ENCODE results near the gene MLLT10.
A peak's percentile ranks its signal among the peaks of the same experiment; 100 is the strongest.

MLLT10 gene

GRCh38 chr10:21681156-21681555 lies 147.1 kb downstream of the MLLT10 start:
- Histone ChIP-seq H3K27me3 (ENCODE audit: insufficient read depth, low read length, poor library complexity) (no peaks in the 10 kb centered on the region), H3K4me1 (ENCODE audit: control insufficient read depth, low read depth, low read length) (no peaks in the 10 kb centered on the region), H4K5ac (ENCODE audit: low read length) (no peak overlapping the region), H3K79me1 (ENCODE audit: low read length) (no peaks in the 10 kb centered on the region), H3K4me3 (ENCODE audit: low read length) (no peak overlapping the region), H2BK15ac (replicated peaks; ENCODE audit: low read depth) (no peak overlapping the region), H2BK120ac (ENCODE audit: low read depth, low read length) (no peak overlapping the region), H3K4me2 (ENCODE audit: low read length) (no peak overlapping the region), H3K23ac (ENCODE audit: low read length) (no peak overlapping the region), H3K56ac (ENCODE audit: low read length) (no peak overlapping the region), H4K8ac (ENCODE audit: low read depth, low read length) (no peak overlapping the region), H3K27ac (ENCODE audit: low read depth, low read length) (no peak overlapping the region), H2AK5ac (ENCODE audit: low read length) (no peak overlapping the region), H3K18ac (ENCODE audit: low read length) (no peak overlapping the region), H3K36me3 (ENCODE audit: control insufficient read depth, insufficient read depth, low read length) (no peaks in the 10 kb centered on the region), H2BK5ac (ENCODE audit: low read length) (no peak overlapping the region), H3K9ac (ENCODE audit: low read length) (no peak overlapping the region), H3K4ac (ENCODE audit: low read depth, low read length) (no peak overlapping the region), H3K79me2 (ENCODE audit: control insufficient read depth, insufficient read depth, low read length) (no peaks in the 10 kb centered on the region)
- DNase-seq: no peak
- no CpG with 5 or more reads among the region's 3 CpGs for WGBS (ENCODE audit: extremely low coverage, insufficient coverage, low lambda C conversion rate)

- Histone ChIP-seq H3K9ac (ENCODE audit: low read length) (no peak overlapping the region), H2BK120ac (ENCODE audit: low read depth, low read length) (no peak overlapping the region), H4K5ac (ENCODE audit: low read length) (no peak overlapping the region), H3K4me2 (ENCODE audit: low read length) (no peak overlapping the region), H3K27me3 (ENCODE audit: insufficient read depth, low read length, poor library complexity) (no peaks in the 10 kb centered on the region), H3K23ac (ENCODE audit: low read length) (no peak overlapping the region), H3K79me2 (ENCODE audit: control insufficient read depth, insufficient read depth, low read length) (no peaks in the 10 kb centered on the region), H4K8ac (ENCODE audit: low read depth, low read length) (no peak overlapping the region), H3K18ac (ENCODE audit: low read length) (no peak overlapping the region), H3K4ac (ENCODE audit: low read depth, low read length) (no peak overlapping the region), H2BK15ac (replicated peaks; ENCODE audit: low read depth) (no peak overlapping the region), H2AK5ac (ENCODE audit: low read length) (no peak overlapping the region), H3K56ac (ENCODE audit: low read length) (no peak overlapping the region), H3K27ac (ENCODE audit: low read depth, low read length) (no peak overlapping the region), H2BK5ac (ENCODE audit: low read length) (no peak overlapping the region), H3K4me1 (ENCODE audit: control insufficient read depth, low read depth, low read length) (no peaks in the 10 kb centered on the region), H3K4me3 (ENCODE audit: low read length) (no peak overlapping the region), H3K79me1 (ENCODE audit: low read length) (no peaks in the 10 kb centered on the region), H3K36me3 (ENCODE audit: control insufficient read depth, insufficient read depth, low read length) (no peaks in the 10 kb centered on the region)
- no peak for DNase-seq
- no CpG with 5 or more reads among the region's 3 CpGs for WGBS (ENCODE audit: extremely low coverage, insufficient coverage, low lambda C conversion rate)
Observed at GRCh38 chr10:21687266-21688008, 153.4 kb downstream of the MLLT10 start.

GRCh38 chr10:21688009-21688332 lies 153.9 kb downstream of the MLLT10 start:
- no peak overlapping the region for H2AK5ac ChIP-seq (ENCODE audit: low read length)
- no peak overlapping the region for H3K27ac ChIP-seq (ENCODE audit: low read depth, low read length)
- DNase-seq: no peak
- H3K18ac ChIP-seq (ENCODE audit: low read length): no peak overlapping the region
- no peaks in the 10 kb centered on the region for H3K79me1 ChIP-seq (ENCODE audit: low read length)
- no peaks in the 10 kb centered on the region for H3K79me2 ChIP-seq (ENCODE audit: control insufficient read depth, insufficient read depth, low read length)
- no peak overlapping the region for H3K4me3 ChIP-seq (ENCODE audit: low read length)
- no peak overlapping the region for H4K5ac ChIP-seq (ENCODE audit: low read length)
- no peaks in the 10 kb centered on the region for H3K4me1 ChIP-seq (ENCODE audit: control insufficient read depth, low read depth, low read length)
- H4K8ac ChIP-seq (ENCODE audit: low read depth, low read length): peak overlapping the region; percentile 5
- H3K4ac ChIP-seq (ENCODE audit: low read depth, low read length): no peak overlapping the region
- no peak overlapping the region for H2BK15ac ChIP-seq (replicated peaks; ENCODE audit: low read depth)
- H3K27me3 ChIP-seq (ENCODE audit: insufficient read depth, low read length, poor library complexity): no peaks in the 10 kb centered on the region
- H3K23ac ChIP-seq (ENCODE audit: low read length): no peak overlapping the region
- H2BK120ac ChIP-seq (ENCODE audit: low read depth, low read length): no peak overlapping the region
- H3K9ac ChIP-seq (ENCODE audit: low read length): no peak overlapping the region
- H2BK5ac ChIP-seq (ENCODE audit: low read length): no peak overlapping the region
- no peak overlapping the region for H3K56ac ChIP-seq (ENCODE audit: low read length)
- no peak overlapping the region for H3K4me2 ChIP-seq (ENCODE audit: low read length)
- H3K36me3 ChIP-seq (ENCODE audit: control insufficient read depth, insufficient read depth, low read length): no peaks in the 10 kb centered on the region

GRCh38 chr10:21688870-21689269 lies 154.8 kb downstream of the MLLT10 start:
- H2AK5ac ChIP-seq (ENCODE audit: low read length): no peak overlapping the region

GRCh38 chr10:21689881-21690280 lies 155.8 kb downstream of the MLLT10 start:
- no peak overlapping the region for H2BK120ac ChIP-seq (ENCODE audit: low read depth, low read length)
- H3K4me2 ChIP-seq (ENCODE audit: low read length): no peak overlapping the region
- H3K4me3 ChIP-seq (ENCODE audit: low read length): no peak overlapping the region
- H4K5ac ChIP-seq (ENCODE audit: low read length): no peak overlapping the region
- H3K56ac ChIP-seq (ENCODE audit: low read length): no peak overlapping the region
- H4K8ac ChIP-seq (ENCODE audit: low read depth, low read length): no peak overlapping the region
- H3K79me1 ChIP-seq (ENCODE audit: low read length): no peaks in the 10 kb centered on the region
- H3K4me1 ChIP-seq (ENCODE audit: control insufficient read depth, low read depth, low read length): no peaks in the 10 kb centered on the region
- H2BK5ac ChIP-seq (ENCODE audit: low read length): no peak overlapping the region
- no peak overlapping the region for H3K4ac ChIP-seq (ENCODE audit: low read depth, low read length)
- no peak overlapping the region for H3K27ac ChIP-seq (ENCODE audit: low read depth, low read length)
- no peaks in the 10 kb centered on the region for H3K79me2 ChIP-seq (ENCODE audit: control insufficient read depth, insufficient read depth, low read length)
- H3K18ac ChIP-seq (ENCODE audit: low read length): no peak overlapping the region
- H3K9ac ChIP-seq (ENCODE audit: low read length): no peak overlapping the region
- H3K27me3 ChIP-seq (ENCODE audit: insufficient read depth, low read length, poor library complexity): no peaks in the 10 kb centered on the region
- no peaks in the 10 kb centered on the region for H3K36me3 ChIP-seq (ENCODE audit: control insufficient read depth, insufficient read depth, low read length)
- no peak overlapping the region for H2BK15ac ChIP-seq (replicated peaks; ENCODE audit: low read depth)
- no peak overlapping the region for H2AK5ac ChIP-seq (ENCODE audit: low read length)
- no peak overlapping the region for H3K23ac ChIP-seq (ENCODE audit: low read length)
- DNase-seq: no peak

More at GRCh38 chr10:21688870-21689269, 154.8 kb downstream of the MLLT10 start:
- H2BK15ac ChIP-seq (replicated peaks; ENCODE audit: low read depth): no peak overlapping the region
- no peak overlapping the region for H2BK5ac ChIP-seq (ENCODE audit: low read length)
- H4K8ac ChIP-seq (ENCODE audit: low read depth, low read length): no peak overlapping the region
- WGBS (ENCODE audit: extremely low coverage, insufficient coverage, low lambda C conversion rate): no CpG with 5 or more reads among the region's 1 CpG
- no peak overlapping the region for H3K23ac ChIP-seq (ENCODE audit: low read length)
- no peaks in the 10 kb centered on the region for H3K27me3 ChIP-seq (ENCODE audit: insufficient read depth, low read length, poor library complexity)
- no peak overlapping the region for H4K5ac ChIP-seq (ENCODE audit: low read length)
- no peaks in the 10 kb centered on the region for H3K4me1 ChIP-seq (ENCODE audit: control insufficient read depth, low read depth, low read length)
- no peaks in the 10 kb centered on the region for H3K36me3 ChIP-seq (ENCODE audit: control insufficient read depth, insufficient read depth, low read length)
- H3K79me2 ChIP-seq (ENCODE audit: control insufficient read depth, insufficient read depth, low read length): no peaks in the 10 kb centered on the region
- H3K4me3 ChIP-seq (ENCODE audit: low read length): no peak overlapping the region
- H3K79me1 ChIP-seq (ENCODE audit: low read length): no peaks in the 10 kb centered on the region
- H2BK120ac ChIP-seq (ENCODE audit: low read depth, low read length): no peak overlapping the region
- H3K9ac ChIP-seq (ENCODE audit: low read length): no peak overlapping the region
- H3K4ac ChIP-seq (ENCODE audit: low read depth, low read length): no peak overlapping the region
- H3K56ac ChIP-seq (ENCODE audit: low read length): no peak overlapping the region
- DNase-seq: no peak
- no peak overlapping the region for H3K27ac ChIP-seq (ENCODE audit: low read depth, low read length)
- H3K18ac ChIP-seq (ENCODE audit: low read length): no peak overlapping the region
- H3K4me2 ChIP-seq (ENCODE audit: low read length): no peak overlapping the region

GRCh38 chr10:21692916-21693315 lies 158.9 kb downstream of the MLLT10 start:
- no peak overlapping the region for H3K4ac ChIP-seq (ENCODE audit: low read depth, low read length)
- DNase-seq: no peak
- H3K56ac ChIP-seq (ENCODE audit: low read length): no peak overlapping the region
- no peak overlapping the region for H4K5ac ChIP-seq (ENCODE audit: low read length)
- no peak overlapping the region for H2BK120ac ChIP-seq (ENCODE audit: low read depth, low read length)
- H3K4me2 ChIP-seq (ENCODE audit: low read length): no peak overlapping the region
- H2BK5ac ChIP-seq (ENCODE audit: low read length): no peak overlapping the region
- no peak overlapping the region for H3K9ac ChIP-seq (ENCODE audit: low read length)
- H3K36me3 ChIP-seq (ENCODE audit: control insufficient read depth, insufficient read depth, low read length): no peaks in the 10 kb centered on the region
- H4K8ac ChIP-seq (ENCODE audit: low read depth, low read length): no peak overlapping the region
- H2AK5ac ChIP-seq (ENCODE audit: low read length): no peak overlapping the region
- no CpG with 5 or more reads among the region's 1 CpG for WGBS (ENCODE audit: extremely low coverage, insufficient coverage, low lambda C conversion rate)
- no peaks in the 10 kb centered on the region for H3K79me2 ChIP-seq (ENCODE audit: control insufficient read depth, insufficient read depth, low read length)
- no peaks in the 10 kb centered on the region for H3K79me1 ChIP-seq (ENCODE audit: low read length)
- no peak overlapping the region for H2BK15ac ChIP-seq (replicated peaks; ENCODE audit: low read depth)
- H3K27ac ChIP-seq (ENCODE audit: low read depth, low read length): no peak overlapping the region
- H3K27me3 ChIP-seq (ENCODE audit: insufficient read depth, low read length, poor library complexity): no peaks in the 10 kb centered on the region
- H3K23ac ChIP-seq (ENCODE audit: low read length): no peak overlapping the region
- H3K4me3 ChIP-seq (ENCODE audit: low read length): no peak overlapping the region
- no peak overlapping the region for H3K18ac ChIP-seq (ENCODE audit: low read length)
- no peaks in the 10 kb centered on the region for H3K4me1 ChIP-seq (ENCODE audit: control insufficient read depth, low read depth, low read length)
